Measurements from ENCODE around the gene CLDN4.

The CLDN4 gene

GRCh38 chr7:73827567-73828106 is 3.2 kb upstream of the CLDN4 start:
- no peak for DNase-seq (ENCODE audit: low read depth)
- no peak overlapping the region for H3K4me3 ChIP-seq (ENCODE audit: low read length)

GRCh38 chr7:73828107-73828803 is 2.5 kb upstream of the CLDN4 start:
- no peak for TF ChIP-seq CTCF (conservative IDR thresholded peaks at IDR 0.05; ENCODE audit: low read depth, low read length)
- no peak for DNase-seq (ENCODE audit: low read depth)
- H3K4me3 ChIP-seq (ENCODE audit: low read length), result no peak overlapping the region

More at GRCh38 chr7:73827567-73828106, 3.2 kb upstream of the CLDN4 start:
- no peak for TF ChIP-seq CTCF (conservative IDR thresholded peaks at IDR 0.05; ENCODE audit: low read depth, low read length)

GRCh38 chr7:73828972-73829371 is 1.8 kb upstream of the CLDN4 start:
- no peak overlapping the region for H3K4me3 ChIP-seq (ENCODE audit: low read length)
- no peak for DNase-seq (ENCODE audit: low read depth)
- no peak for TF ChIP-seq CTCF (conservative IDR thresholded peaks at IDR 0.05; ENCODE audit: low read depth, low read length)

GRCh38 chr7:73829505-73829904 is 1.3 kb upstream of the CLDN4 start:
- H3K4me3 ChIP-seq (ENCODE audit: low read length), result no peak overlapping the region
- DNase-seq (ENCODE audit: low read depth), result no peak
- TF ChIP-seq CTCF (conservative IDR thresholded peaks at IDR 0.05; ENCODE audit: low read depth, low read length), result no peak

GRCh38 chr7:73829921-73830680 is 695 bp upstream of the CLDN4 start:
- no peak for TF ChIP-seq CTCF (conservative IDR thresholded peaks at IDR 0.05; ENCODE audit: low read depth, low read length)
- H3K4me3 ChIP-seq (ENCODE audit: low read length), result no peak overlapping the region
- DNase-seq (ENCODE audit: low read depth), result no peak

- no peak for TF ChIP-seq CTCF (conservative IDR thresholded peaks at IDR 0.05; ENCODE audit: low read depth, low read length)
- DNase-seq (ENCODE audit: low read depth), result no peak
- H3K4me3 ChIP-seq (ENCODE audit: low read length), result no peak overlapping the region
Measured at GRCh38 chr7:73831584-73831833, 713 bp downstream of the CLDN4 start.

All from retinal pigment epithelial cell (primary cell).